ENCODE measurements around the gene TMEM184A.
A peak's percentile ranks its signal among the peaks of the same experiment; 100 is the strongest.
"Not testable (repeated sequence)": the region's sequence is repeated elsewhere in the genome, so short reads cannot be mapped to it uniquely, and the experiment has no call there.

TMEM184A gene

GRCh38 chr7:1585142-1585981 is 29.4 kb upstream of the TMEM184A start:
- TF ChIP-seq CTCF (IDR thresholded peaks at IDR 0.05; ENCODE audit: extremely low read depth, insufficient read depth, missing control alignments): no peak
- DNase-seq (ENCODE audit: low spot score): no peak
- in situ Hi-C loops (cut with MboI; ENCODE audit: low pct_unique_long_range_greater_than_20kb, low sequenced_read_pairs, unreplicated experiment): loop anchor here (25.0 kb wide), 1 partner anchor 627 kb away; no protein-coding TSS in a partner anchor

GRCh38 chr7:1584700-1585099 is 28.7 kb upstream of the TMEM184A start:
- in situ Hi-C loops (cut with MboI; ENCODE audit: low pct_unique_long_range_greater_than_20kb, low sequenced_read_pairs, unreplicated experiment): loop anchor here (25.0 kb wide), 1 partner anchor 628 kb away; no protein-coding TSS in a partner anchor
- no peak for TF ChIP-seq CTCF (IDR thresholded peaks at IDR 0.05; ENCODE audit: extremely low read depth, insufficient read depth, missing control alignments)
- DNase-seq (ENCODE audit: low spot score): no peak

- not testable (repeated sequence) for DNase-seq (ENCODE audit: low spot score)
- in situ Hi-C loops (cut with MboI; ENCODE audit: low pct_unique_long_range_greater_than_20kb, low sequenced_read_pairs, unreplicated experiment): loop anchor here (25.0 kb wide), 1 partner anchor 629 kb away; no protein-coding TSS in a partner anchor
These were observed 27.4 kb upstream of the TMEM184A start for GRCh38 chr7:1583241-1583930.

- DNase-seq (ENCODE audit: low spot score): no peak
- in situ Hi-C loops (cut with MboI; ENCODE audit: low pct_unique_long_range_greater_than_20kb, low sequenced_read_pairs, unreplicated experiment): loop anchor here (25.0 kb wide), 1 partner anchor 632 kb away; no protein-coding TSS in a partner anchor
- no peak for TF ChIP-seq CTCF (IDR thresholded peaks at IDR 0.05; ENCODE audit: extremely low read depth, insufficient read depth, missing control alignments)
These were observed 24.5 kb upstream of the TMEM184A start for GRCh38 chr7:1580422-1581030.

- peak; percentile 85 for DNase-seq (ENCODE audit: low spot score)
- TF ChIP-seq CTCF (IDR thresholded peaks at IDR 0.05; ENCODE audit: extremely low read depth, insufficient read depth, missing control alignments): peak; percentile 96
- in situ Hi-C loops (cut with MboI; ENCODE audit: low pct_unique_long_range_greater_than_20kb, low sequenced_read_pairs, unreplicated experiment): loop anchor here (25.0 kb wide), 1 partner anchor 633 kb away; no protein-coding TSS in a partner anchor
These were observed 23.7 kb upstream of the TMEM184A start for GRCh38 chr7:1579481-1580421.

- TF ChIP-seq CTCF (IDR thresholded peaks at IDR 0.05; ENCODE audit: extremely low read depth, insufficient read depth, missing control alignments): no peak
- no peak for DNase-seq (ENCODE audit: low spot score)
- in situ Hi-C loops (cut with MboI; ENCODE audit: low pct_unique_long_range_greater_than_20kb, low sequenced_read_pairs, unreplicated experiment): loop anchor here (25.0 kb wide), 1 partner anchor 634 kb away; no protein-coding TSS in a partner anchor
These were observed 22.5 kb upstream of the TMEM184A start for GRCh38 chr7:1578513-1578912.

Data from GM13977 (cell line).